Measurements from ENCODE around the gene MED26. TPM values are rescaled to one million over a fixed set of nuclear protein-coding genes. Genes with fewer than 3 reads are reported as not detected.
A peak's percentile ranks its signal among the peaks of the same experiment; 100 is the strongest.

MED26 gene
- total and polyA plus RNA-seq, 2 of the 8 experiments (the other 6 are each of a cell fraction or from before 2014, with no cell fraction given) = 5.3 to 10.7 TPM

GRCh38 chr19:16571822-16572331 lies 56.1 kb downstream of the MED26 start (continued):
- TF ChIP-seq, protein P1, sequence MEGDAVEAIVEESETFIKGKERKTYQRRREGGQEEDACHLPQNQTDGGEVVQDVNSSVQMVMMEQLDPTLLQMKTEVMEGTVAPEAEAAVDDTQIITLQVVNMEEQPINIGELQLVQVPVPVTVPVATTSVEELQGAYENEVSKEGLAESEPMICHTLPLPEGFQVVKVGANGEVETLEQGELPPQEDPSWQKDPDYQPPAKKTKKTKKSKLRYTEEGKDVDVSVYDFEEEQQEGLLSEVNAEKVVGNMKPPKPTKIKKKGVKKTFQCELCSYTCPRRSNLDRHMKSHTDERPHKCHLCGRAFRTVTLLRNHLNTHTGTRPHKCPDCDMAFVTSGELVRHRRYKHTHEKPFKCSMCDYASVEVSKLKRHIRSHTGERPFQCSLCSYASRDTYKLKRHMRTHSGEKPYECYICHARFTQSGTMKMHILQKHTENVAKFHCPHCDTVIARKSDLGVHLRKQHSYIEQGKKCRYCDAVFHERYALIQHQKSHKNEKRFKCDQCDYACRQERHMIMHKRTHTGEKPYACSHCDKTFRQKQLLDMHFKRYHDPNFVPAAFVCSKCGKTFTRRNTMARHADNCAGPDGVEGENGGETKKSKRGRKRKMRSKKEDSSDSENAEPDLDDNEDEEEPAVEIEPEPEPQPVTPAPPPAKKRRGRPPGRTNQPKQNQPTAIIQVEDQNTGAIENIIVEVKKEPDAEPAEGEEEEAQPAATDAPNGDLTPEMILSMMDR (IDR thresholded peaks at IDR 0.05; ENCODE audit: control extremely low read depth in 1 of 3, insufficient read depth in 1 of 3, low read depth in 1 of 3, low read length in 3 of 3) = no peak
- TF ChIP-seq SUZ12 (IDR thresholded peaks at IDR 0.05; ENCODE audit: low read length) (no peak; the same call in 1 of the 2 replicates), BCL11A (IDR thresholded peaks at IDR 0.05; ENCODE audit: low read depth in 2 of 2, low read length in 2 of 2) (no peak), RAD21 (IDR thresholded peaks at IDR 0.05 in 1 of 2, conservative IDR thresholded peaks at IDR 0.05 in 1 of 2; ENCODE audit: low read depth in 2 of 2, low read length in 2 of 2) (peak in 1 of 2 experiments; percentile 2; a peak in 1 of 4 replicates), NANOG (IDR thresholded peaks at IDR 0.05; ENCODE audit: insufficient read depth, low read depth, low read length, poor library complexity, severe bottlenecking) (no peak), RBBP5 (IDR thresholded peaks at IDR 0.05; ENCODE audit: borderline replicate concordance, low read depth, low read length) (0 out of 2 replicates have a peak, but pooled peaks have one; percentile 55), HDAC2 (IDR thresholded peaks at IDR 0.05; ENCODE audit: borderline replicate concordance in 1 of 2, low read depth in 2 of 2, low read length in 2 of 2) (0 out of 4 replicates have a peak, but pooled peaks of 1 of the 2 experiments have one; percentile 27), CREB1 (IDR thresholded peaks at IDR 0.05) (no peak), SP4 (IDR thresholded peaks at IDR 0.05; ENCODE audit: low read length) (no peak), SRF (IDR thresholded peaks at IDR 0.05; ENCODE audit: low read depth, low read length) (no peak)

Data from H1 (cell line).